Loucy (cell line): ENCODE measurements around the gene HAPLN2.

Source experiments
- H2AFZ ChIP-seq: fragments of 200-600 bp; sonication (generic); 2 replicates; pipeline ENCODE4 v1.6.0; 2016; ENCODE audit warnings: antibody characterized with exemption, mild to moderate bottlenecking, low read length, moderate library complexity
- H3F3A ChIP-seq: fragments of 200-600 bp; 2 replicates; pipeline ENCODE4 v1.6.0; 2016; ENCODE audit warnings: antibody characterized with exemption, low read depth, mild to moderate bottlenecking
- H3K27me3 ChIP-seq: fragments of 200-600 bp; sonication (generic); 2 replicates; pipeline ENCODE4 v1.6.1; 2014; ENCODE audit warnings: low read length, mild to moderate bottlenecking; ENCODE audit not compliant: insufficient read depth, poor library complexity, severe bottlenecking
- H3K36me3 ChIP-seq: fragments of 200-600 bp; sonication (generic); 2 replicates; pipeline ENCODE4 v1.6.1; 2016; ENCODE audit warnings: low read length; ENCODE audit not compliant: insufficient read depth
- H3K4me1 ChIP-seq: fragments of 200-600 bp; sonication (generic); 2 replicates; pipeline ENCODE4 v1.5.1; 2014; ENCODE audit warnings: low read length, mild to moderate bottlenecking; ENCODE audit not compliant: insufficient read depth, poor library complexity, severe bottlenecking
- H3K4me2 ChIP-seq: fragments of 200-600 bp; sonication (generic); 2 replicates; pipeline ENCODE4 v1.6.0; 2014; ENCODE audit warnings: antibody characterized with exemption, low read length, low read depth, mild to moderate bottlenecking; ENCODE audit not compliant: poor library complexity, severe bottlenecking
- H3K4me3 ChIP-seq: fragments of 200-600 bp; sonication (generic); 2 replicates; pipeline ENCODE4 v1.5.1; 2014; ENCODE audit warnings: low read length, mild to moderate bottlenecking, mixed read lengths; ENCODE audit not compliant: poor library complexity, severe bottlenecking
- H3K79me2 ChIP-seq: fragments of 200-600 bp; sonication (generic); 2 replicates; pipeline ENCODE4 v1.6.1; 2014; ENCODE audit warnings: low read length; ENCODE audit not compliant: insufficient read depth
- H3K9ac ChIP-seq: fragments of 200-600 bp; sonication (generic); 2 replicates; pipeline ENCODE4 v1.6.0; 2014; ENCODE audit warnings: mild to moderate bottlenecking, low read depth, low read length, moderate library complexity; ENCODE audit not compliant: poor library complexity, severe bottlenecking
- H3K9me2 ChIP-seq: fragments of 200-600 bp; sonication (generic); replicated peaks from 2 replicates; pipeline ENCODE4 v1.6.1; 2016; ENCODE audit warnings: low read depth, low read length, mixed read lengths
- H3K9me3 ChIP-seq: fragments of 200-600 bp; sonication (generic); 2 replicates; pipeline ENCODE4 v1.6.1; 2014; ENCODE audit warnings: mild to moderate bottlenecking, antibody characterized with exemption, low read length, low read depth; ENCODE audit not compliant: insufficient read depth
- H4K20me1 ChIP-seq: fragments of 200-600 bp; sonication (generic); 2 replicates; pipeline ENCODE4 v1.6.0; 2014; ENCODE audit warnings: antibody characterized with exemption, low read length, mild to moderate bottlenecking; ENCODE audit not compliant: insufficient read depth, poor library complexity, severe bottlenecking
- EZH2phosphoT487 ChIP-seq: fragments of 200-600 bp; IDR thresholded peaks from 2 replicates; pipeline ENCODE4 v1.6.1; 2018; ENCODE audit warnings: antibody characterized with exemption, mild to moderate bottlenecking, moderate library complexity, borderline replicate concordance
- TF ChIP-seq, protein P1 (sequence below): fragments of 200-600 bp; sonication (generic); conservative IDR thresholded peaks from 2 replicates; pipeline ENCODE4 v1.5.1; 2014; ENCODE audit warnings: mild to moderate bottlenecking, antibody characterized with exemption, low read length

The HAPLN2 gene

DNA sequence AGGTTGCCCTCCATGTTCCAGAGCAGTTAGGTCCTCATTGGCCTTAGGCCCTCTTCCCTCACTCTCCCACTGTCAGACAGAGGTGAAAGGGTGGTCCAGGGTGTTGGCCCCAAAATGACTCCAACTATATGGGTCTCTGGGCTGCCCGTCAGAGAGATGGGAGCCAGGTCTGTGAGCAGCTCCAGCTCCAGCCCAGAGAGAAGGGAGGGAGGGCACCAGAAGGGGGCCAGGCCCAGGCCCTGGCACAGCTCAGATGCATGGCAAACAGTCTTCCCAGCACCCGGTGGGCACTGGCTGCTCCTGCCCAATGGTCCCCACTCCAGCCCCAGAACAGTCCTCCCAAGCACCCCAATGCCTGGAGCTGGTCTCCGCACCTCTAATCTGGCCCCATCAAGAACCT lies 24.9 kb downstream of the HAPLN2 start:
- Histone ChIP-seq H3K36me3 (no peaks in the 10 kb centered on the region), H3K4me3 (peak overlapping the region; percentile 7), H3K9ac (peak overlapping the region; percentile 42), H3K27me3 (no peaks in the 10 kb centered on the region), H3K9me3 (no peaks in the 10 kb centered on the region), H2AFZ (no peak overlapping the region), H3K9me2 (no peaks in the 10 kb centered on the region), H4K20me1 (no peaks in the 10 kb centered on the region), H3K4me1 (peaks cover 18% of the 10 kb centered on the region), H3K79me2 (no peaks in the 10 kb centered on the region), H3K4me2 (peak overlapping the region; percentile 44), H3F3A (no peaks in the 10 kb centered on the region)
- TF ChIP-seq, protein P1, sequence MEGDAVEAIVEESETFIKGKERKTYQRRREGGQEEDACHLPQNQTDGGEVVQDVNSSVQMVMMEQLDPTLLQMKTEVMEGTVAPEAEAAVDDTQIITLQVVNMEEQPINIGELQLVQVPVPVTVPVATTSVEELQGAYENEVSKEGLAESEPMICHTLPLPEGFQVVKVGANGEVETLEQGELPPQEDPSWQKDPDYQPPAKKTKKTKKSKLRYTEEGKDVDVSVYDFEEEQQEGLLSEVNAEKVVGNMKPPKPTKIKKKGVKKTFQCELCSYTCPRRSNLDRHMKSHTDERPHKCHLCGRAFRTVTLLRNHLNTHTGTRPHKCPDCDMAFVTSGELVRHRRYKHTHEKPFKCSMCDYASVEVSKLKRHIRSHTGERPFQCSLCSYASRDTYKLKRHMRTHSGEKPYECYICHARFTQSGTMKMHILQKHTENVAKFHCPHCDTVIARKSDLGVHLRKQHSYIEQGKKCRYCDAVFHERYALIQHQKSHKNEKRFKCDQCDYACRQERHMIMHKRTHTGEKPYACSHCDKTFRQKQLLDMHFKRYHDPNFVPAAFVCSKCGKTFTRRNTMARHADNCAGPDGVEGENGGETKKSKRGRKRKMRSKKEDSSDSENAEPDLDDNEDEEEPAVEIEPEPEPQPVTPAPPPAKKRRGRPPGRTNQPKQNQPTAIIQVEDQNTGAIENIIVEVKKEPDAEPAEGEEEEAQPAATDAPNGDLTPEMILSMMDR, result no peak
- TF ChIP-seq EZH2phosphoT487, result no peak

DNA sequence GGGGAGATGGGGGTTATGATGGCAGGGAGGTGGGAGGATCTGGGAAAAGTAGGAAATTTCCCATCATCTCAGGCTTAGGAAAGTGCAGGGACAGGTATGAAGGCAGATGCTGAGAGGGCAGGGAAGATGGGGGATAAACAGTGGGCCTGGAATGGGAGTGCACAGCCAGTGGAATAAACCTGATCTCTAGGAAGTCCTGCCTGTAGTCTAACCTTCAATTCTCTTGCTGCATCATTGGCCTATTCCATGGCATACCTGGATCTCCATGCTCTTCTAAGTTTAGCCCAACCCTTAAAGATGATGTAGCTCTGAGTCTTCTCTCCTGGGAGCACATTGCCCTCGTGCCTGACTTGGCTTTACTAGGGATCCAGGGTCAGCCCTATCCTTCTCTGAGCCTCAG lies 25.4 kb downstream of the HAPLN2 start:
- Histone ChIP-seq H3K4me1 (peaks cover 18% of the 10 kb centered on the region), H3K36me3 (no peaks in the 10 kb centered on the region), H3K4me2 (peak overlapping the region; percentile 44), H3K9me2 (no peaks in the 10 kb centered on the region), H3K9me3 (no peaks in the 10 kb centered on the region), H4K20me1 (no peaks in the 10 kb centered on the region), H3F3A (no peaks in the 10 kb centered on the region), H3K4me3 (no peak overlapping the region), H3K27me3 (no peaks in the 10 kb centered on the region), H3K9ac (no peak overlapping the region), H3K79me2 (no peaks in the 10 kb centered on the region), H2AFZ (no peak overlapping the region)
- TF ChIP-seq EZH2phosphoT487, result no peak
- TF ChIP-seq, protein P1, result no peak

DNA sequence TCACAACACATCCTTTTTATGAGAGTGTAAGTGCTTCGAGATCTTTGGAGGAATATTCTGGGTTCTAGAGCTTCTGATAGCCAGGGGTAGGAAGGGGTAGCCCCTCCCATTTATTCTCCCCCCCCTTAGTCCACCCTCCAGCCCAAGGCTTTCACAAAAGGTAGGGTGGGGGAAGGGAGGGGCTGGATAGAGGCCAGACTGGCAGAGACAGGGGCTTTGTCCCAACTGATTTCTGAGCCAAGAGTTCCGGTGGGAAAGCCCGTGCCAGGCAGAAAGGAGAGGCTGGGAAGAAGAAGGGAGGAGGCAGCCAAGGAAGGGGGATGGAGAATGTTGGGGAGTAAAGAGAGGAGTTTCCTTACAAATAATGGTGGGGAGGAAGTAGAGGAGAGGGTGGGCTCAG lies 25.8 kb downstream of the HAPLN2 start:
- no peaks in the 10 kb centered on the region for H3K36me3 ChIP-seq
- no peaks in the 10 kb centered on the region for H3K27me3 ChIP-seq
- TF ChIP-seq, protein P1, result no peak
- TF ChIP-seq EZH2phosphoT487, result no peak
- no peaks in the 10 kb centered on the region for H4K20me1 ChIP-seq
- H2AFZ ChIP-seq, result no peak overlapping the region
- no peak overlapping the region for H3K4me2 ChIP-seq
- peaks cover 18% of the 10 kb centered on the region for H3K4me1 ChIP-seq
- no peaks in the 10 kb centered on the region for H3K9me3 ChIP-seq
- no peaks in the 10 kb centered on the region for H3K9me2 ChIP-seq
- no peak overlapping the region for H3K9ac ChIP-seq
- no peaks in the 10 kb centered on the region for H3F3A ChIP-seq
- H3K4me3 ChIP-seq, result no peak overlapping the region
- no peaks in the 10 kb centered on the region for H3K79me2 ChIP-seq
